GM19351 (cell line): ENCODE measurements around the gene RANBP10.
A peak's percentile ranks its signal among the peaks of the same experiment; 100 is the strongest.
"Not testable (repeated sequence)": the region's sequence is repeated elsewhere in the genome, so short reads cannot be mapped to it uniquely, and the experiment has no call there.

Experiments
- ATAC-seq: cut with Tn5 transposase; IDR thresholded peaks from one replicate; pipeline ENCODE4 v1.9.1; 2021; ENCODE audit warnings: mild to moderate bottlenecking, moderate library complexity; ENCODE audit not compliant: unreplicated experiment

The RANBP10 gene

GRCh38 chr16:67806428-67807147, at the start of gene RANBP10, which contains the start of gene TSNAXIP1:
RANBP10 (minus strand) TSS chr16:67806560; CDS start chr16:67806536, 24 bp downstream.
TSNAXIP1 (plus strand) TSS chr16:67806889; CDS start chr16:67807150, 261 bp downstream.
- ATAC-seq: peak; percentile 89

GRCh38 chr16:67855789-67856188, 49.4 kb upstream of the RANBP10 start:
- ATAC-seq: no peak

- no peak for ATAC-seq
These were observed 47.3 kb upstream of the RANBP10 start for GRCh38 chr16:67853670-67854069.

GRCh38 chr16:67848118-67848517, 41.8 kb upstream of the RANBP10 start:
- ATAC-seq: no peak

GRCh38 chr16:67847064-67847861, 40.9 kb upstream of the RANBP10 start, which contains the start of gene CENPT:
CENPT (minus strand) TSS chr16:67847693; CDS start chr16:67833859, 13,834 bp downstream.
- peak; percentile 39 for ATAC-seq

GRCh38 chr16:67846320-67847063, 40.1 kb upstream of the RANBP10 start, which contains the start of gene NUTF2:
NUTF2 (plus strand) TSS chr16:67846933; CDS start chr16:67865131, 18,198 bp downstream.
- ATAC-seq: peak; percentile 54

- no peak for ATAC-seq
These were observed 39.6 kb upstream of the RANBP10 start for GRCh38 chr16:67846063-67846319.

- no peak for ATAC-seq
These were observed 39.1 kb upstream of the RANBP10 start for GRCh38 chr16:67845291-67846062.

- ATAC-seq: no peak
These were observed 38.1 kb upstream of the RANBP10 start for GRCh38 chr16:67844497-67844896.

GRCh38 chr16:67843343-67843765, 37.0 kb upstream of the RANBP10 start:
- ATAC-seq: no peak

GRCh38 chr16:67842509-67843342, 36.4 kb upstream of the RANBP10 start:
- peak; percentile 7 for ATAC-seq

- peak; percentile 42 for ATAC-seq
These were observed 35.6 kb upstream of the RANBP10 start, which contains the start of gene THAP11 for GRCh38 chr16:67841816-67842508. THAP11 (plus strand) TSS chr16:67842320; CDS start chr16:67842555, 235 bp downstream.

GRCh38 chr16:67841198-67841815, 34.9 kb upstream of the RANBP10 start:
- no peak for ATAC-seq

GRCh38 chr16:67837811-67838210, 31.5 kb upstream of the RANBP10 start:
- ATAC-seq: no peak

GRCh38 chr16:67837190-67837589, 30.8 kb upstream of the RANBP10 start:
- not testable (repeated sequence) for ATAC-seq

- no peak for ATAC-seq
These were observed 27.9 kb upstream of the RANBP10 start for GRCh38 chr16:67834242-67834614.

GRCh38 chr16:67833415-67834241, 27.3 kb upstream of the RANBP10 start:
- peak; percentile 99 for ATAC-seq

GRCh38 chr16:67833030-67833414, 26.7 kb upstream of the RANBP10 start:
- no peak for ATAC-seq
